HepG2 (cell line): ENCODE results near the gene SYMPK. TPM values are rescaled to one million over a fixed set of nuclear protein-coding genes. Genes with fewer than 3 reads are reported as not detected.
A peak's percentile ranks its signal among the peaks of the same experiment; 100 is the strongest.

Source experiments
- HDAC1 ChIP-seq: sonication (generic); formaldehyde crosslinking; IDR thresholded peaks from 2 replicates; pipeline ENCODE4 v1.5.1; 2020; ENCODE audit warnings: mild to moderate bottlenecking, missing genetic modification reagents
- MAZ ChIP-seq, 2 experiments: sonication (generic) in 1 of 2; formaldehyde crosslinking in 1 of 2; IDR thresholded peaks; 2 replicates each; pipeline versions ENCODE4 v1.5.0 to v1.6.1; 2012 to 2020; ENCODE audit warnings: low read depth in 2 of 2, mild to moderate bottlenecking in 2 of 2, borderline replicate concordance in 1 of 2, improper control_type of control experiment in 1 of 2, low read length in 1 of 2, missing genetic modification reagents in 1 of 2, moderate library complexity in 1 of 2
- NPAS2 ChIP-seq: sonication (generic); formaldehyde crosslinking; IDR thresholded peaks from 2 replicates; pipeline ENCODE4 v1.8.0; 2022; ENCODE audit warnings: mild to moderate bottlenecking, missing genetic modification reagents, borderline replicate concordance
- PRDM15 ChIP-seq: sonication (generic); formaldehyde crosslinking; IDR thresholded peaks from 2 replicates; pipeline ENCODE4 v1.4.0; 2020; ENCODE audit warnings: missing genetic modification reagents
- PRPF4 ChIP-seq: fragments of 200-400 bp; formaldehyde crosslinking; IDR thresholded peaks from 2 replicates; pipeline ENCODE4 v1.6.1; 2016; ENCODE audit warnings: low read length, low read depth; ENCODE audit not compliant: poor library complexity, severe bottlenecking
- SMAD9 ChIP-seq: sonication (generic); formaldehyde crosslinking; IDR thresholded peaks from 2 replicates; pipeline ENCODE4 v1.5.1; 2020; ENCODE audit warnings: mild to moderate bottlenecking, missing genetic modification reagents
- STAG1 ChIP-seq: sonication (generic); formaldehyde crosslinking; IDR thresholded peaks from 2 replicates; pipeline ENCODE4 v1.4.0; 2020; ENCODE audit warnings: missing genetic modification reagents
- TARDBP ChIP-seq: sonication (generic); formaldehyde crosslinking; IDR thresholded peaks from 2 replicates; pipeline ENCODE4 v1.8.0; 2022; ENCODE audit warnings: mild to moderate bottlenecking, missing genetic modification reagents
- WIZ ChIP-seq: sonication (generic); formaldehyde crosslinking; IDR thresholded peaks from 2 replicates; pipeline ENCODE4 v1.5.1; 2020; ENCODE audit warnings: mild to moderate bottlenecking, missing genetic modification reagents
- ZBED4 ChIP-seq: sonication (generic); formaldehyde crosslinking; IDR thresholded peaks from 2 replicates; pipeline ENCODE4 v1.4.0; 2020; ENCODE audit warnings: missing genetic modification reagents, borderline replicate concordance
- ZBTB34 ChIP-seq: sonication (generic); formaldehyde crosslinking; IDR thresholded peaks from 2 replicates; pipeline ENCODE4 v1.8.0; 2022; ENCODE audit warnings: mild to moderate bottlenecking, missing genetic modification reagents
- ZBTB7A ChIP-seq: sonication (generic); formaldehyde crosslinking; IDR thresholded peaks from 2 replicates; pipeline ENCODE4 v1.8.0; 2022; ENCODE audit warnings: mild to moderate bottlenecking, missing genetic modification reagents
- ZFP82 ChIP-seq: sonication (generic); formaldehyde crosslinking; IDR thresholded peaks from 2 replicates; pipeline ENCODE4 v1.5.1; 2020; ENCODE audit warnings: mild to moderate bottlenecking, missing genetic modification reagents, borderline replicate concordance
- ZNF331 ChIP-seq: sonication (generic); formaldehyde crosslinking; IDR thresholded peaks from 2 replicates; pipeline ENCODE4 v1.4.0; 2020; ENCODE audit warnings: missing genetic modification reagents
- ZNF451 ChIP-seq: sonication (generic); formaldehyde crosslinking; IDR thresholded peaks from 2 replicates; pipeline ENCODE4 v1.5.0; 2020; ENCODE audit warnings: mild to moderate bottlenecking, missing genetic modification reagents
- ZNF549 ChIP-seq: sonication (generic); formaldehyde crosslinking; IDR thresholded peaks from 2 replicates; pipeline ENCODE4 v1.5.0; 2020; ENCODE audit warnings: missing genetic modification reagents
- ZNF572 ChIP-seq: sonication (generic); formaldehyde crosslinking; IDR thresholded peaks from 2 replicates; pipeline ENCODE4 v1.5.1; 2020; ENCODE audit warnings: mild to moderate bottlenecking, missing genetic modification reagents
- ZNF749 ChIP-seq: sonication (generic); formaldehyde crosslinking; IDR thresholded peaks from 2 replicates; pipeline ENCODE4 v1.8.0; 2022; ENCODE audit warnings: mild to moderate bottlenecking, missing genetic modification reagents, moderate library complexity, borderline replicate concordance
- ZNF770 ChIP-seq: sonication (generic); formaldehyde crosslinking; IDR thresholded peaks from 2 replicates; pipeline ENCODE4 v1.5.0; 2020; ENCODE audit warnings: mild to moderate bottlenecking, missing genetic modification reagents
- polyA plus RNA-seq, 8 experiments: library from polyadenylated mRNA; depleted of rRNA in 3 of 8; stranded (reverse) in 7 of 8; unstranded in 1 of 8; fragments of >200 nt; fragmentation: Illumina TruSeq in 4 of 8; extraction: Trizol in 4 of 8; gene quantifications; 2 replicates each; pipeline versions ENCODE4 v1.2.1 to v1.2.3, GENCODE V29; 2011 to 2016; ENCODE audit warnings: low read depth in 4 of 8, missing spikeins in 1 of 8, mixed read lengths in 1 of 8; ENCODE audit not compliant: insufficient read depth in 1 of 8
- total RNA-seq, 5 experiments: library from RNA; depleted of rRNA; stranded (reverse); fragments of >200 nt; fragmentation: Illumina TruSeq; extraction: Trizol; gene quantifications; 2 replicates each; pipeline ENCODE4 v1.2.3, GENCODE V29; 2016; ENCODE audit warnings: low read depth in 1 of 5

Gene SYMPK
- total and polyA plus RNA-seq, 2 of the 13 experiments (the other 11 are each of a cell fraction or from before 2014, with no cell fraction given): 21.9 to 55.7 TPM

- TF ChIP-seq ZBTB34 (no peak), ZNF572 (CRISPR knock-in tag) (no peak), SMAD9 (no peak), ZBED4 (CRISPR knock-in tag) (no peak), PRDM15 (CRISPR knock-in tag) (0 out of 2 replicates have a peak, but pooled peaks have one; percentile 30), PRPF4 (peak; percentile 39), HDAC1 (CRISPR knock-in tag) (peak; percentile 20; the same call in 1 of the 2 replicates), ZNF770 (no peak), MAZ (IDR thresholded peaks at IDR 0.05; ENCODE audit: borderline replicate concordance, low read depth, low read length) (no peak), MAZ (CRISPR knock-in tag; IDR thresholded peaks at IDR 0.05; ENCODE audit: low read depth) (0 out of 2 replicates have a peak, but pooled peaks have one; percentile 0), ZBTB7A (CRISPR knock-in tag) (peak; percentile 77; the same call in 1 of the 2 replicates), STAG1 (CRISPR knock-in tag) (no peak), ZNF749 (CRISPR knock-in tag) (no peak), TARDBP (CRISPR knock-in tag) (no peak), ZNF549 (CRISPR knock-in tag) (no peak), WIZ (CRISPR knock-in tag) (no peak), NPAS2 (no peak), ZNF331 (CRISPR knock-in tag) (no peak), ZNF451 (CRISPR knock-in tag) (0 out of 2 replicates have a peak, but pooled peaks have one; percentile 68), ZFP82 (no peak)
These were observed 38.5 kb upstream of the SYMPK start (continued) for GRCh38 chr19:45901432-45901911.
